Retina (tissue), 1 donor: ENCODE results near the gene NRP2.

Experiments used
- DNase-seq: peaks from one replicate; pipeline ENCODE4 v3.0.0-alpha.2; 2016

NRP2 gene

GRCh38 chr2:205659922-205660321, 22.4 kb upstream of the NRP2 start:
- no peak for DNase-seq

GRCh38 chr2:205660521-205661124, 21.7 kb upstream of the NRP2 start:
- no peak for DNase-seq

- DNase-seq: no peak
Observed at GRCh38 chr2:205661281-205661680, 21.0 kb upstream of the NRP2 start.

- DNase-seq: no peak
Observed at GRCh38 chr2:205662206-205662965, 19.9 kb upstream of the NRP2 start.

GRCh38 chr2:205665791-205666190, 16.5 kb upstream of the NRP2 start:
- no peak for DNase-seq

- no peak for DNase-seq
Observed at GRCh38 chr2:205670292-205670691, 12.0 kb upstream of the NRP2 start.

GRCh38 chr2:205673312-205673711, 9.0 kb upstream of the NRP2 start:
- no peak for DNase-seq

- peak; percentile 68 for DNase-seq
Observed at GRCh38 chr2:205675861-205676516, 6.3 kb upstream of the NRP2 start.

GRCh38 chr2:205678541-205679142, 3.7 kb upstream of the NRP2 start:
- no peak for DNase-seq

GRCh38 chr2:205679410-205680009, 2.8 kb upstream of the NRP2 start:
- no peak for DNase-seq

GRCh38 chr2:205680067-205680466, 2.2 kb upstream of the NRP2 start:
- DNase-seq: peak; percentile 75

GRCh38 chr2:205680903-205681302, 1.4 kb upstream of the NRP2 start:
- DNase-seq: no peak

- peak; percentile 60 for DNase-seq
Observed at GRCh38 chr2:205681401-205682238, 681 bp upstream of the NRP2 start.

- no peak for DNase-seq
Observed at GRCh38 chr2:205682971-205683501, 735 bp downstream of the NRP2 start.

- DNase-seq: peak; percentile 39
Observed at GRCh38 chr2:205683502-205684367, 1.4 kb downstream of the NRP2 start.

GRCh38 chr2:205684871-205685313, 2.6 kb downstream of the NRP2 start:
- DNase-seq: peak; percentile 82

- DNase-seq: peak; percentile 84
Observed at GRCh38 chr2:205685314-205686055, 3.2 kb downstream of the NRP2 start.

- DNase-seq: peak; percentile 85
Observed at GRCh38 chr2:205686056-205686782, 3.9 kb downstream of the NRP2 start.
